GM19099 (cell line): ENCODE data around the gene TRMT61A.
A peak's percentile ranks its signal among the peaks of the same experiment; 100 is the strongest.

Source experiments
- POLR2A ChIP-seq: IDR thresholded peaks from 3 replicates; pipeline ENCODE4 v1.6.1; 2011; ENCODE audit warnings: low read depth; ENCODE audit not compliant: insufficient read length; ENCODE audit errors: extremely low read depth

Gene TRMT61A

DNA sequence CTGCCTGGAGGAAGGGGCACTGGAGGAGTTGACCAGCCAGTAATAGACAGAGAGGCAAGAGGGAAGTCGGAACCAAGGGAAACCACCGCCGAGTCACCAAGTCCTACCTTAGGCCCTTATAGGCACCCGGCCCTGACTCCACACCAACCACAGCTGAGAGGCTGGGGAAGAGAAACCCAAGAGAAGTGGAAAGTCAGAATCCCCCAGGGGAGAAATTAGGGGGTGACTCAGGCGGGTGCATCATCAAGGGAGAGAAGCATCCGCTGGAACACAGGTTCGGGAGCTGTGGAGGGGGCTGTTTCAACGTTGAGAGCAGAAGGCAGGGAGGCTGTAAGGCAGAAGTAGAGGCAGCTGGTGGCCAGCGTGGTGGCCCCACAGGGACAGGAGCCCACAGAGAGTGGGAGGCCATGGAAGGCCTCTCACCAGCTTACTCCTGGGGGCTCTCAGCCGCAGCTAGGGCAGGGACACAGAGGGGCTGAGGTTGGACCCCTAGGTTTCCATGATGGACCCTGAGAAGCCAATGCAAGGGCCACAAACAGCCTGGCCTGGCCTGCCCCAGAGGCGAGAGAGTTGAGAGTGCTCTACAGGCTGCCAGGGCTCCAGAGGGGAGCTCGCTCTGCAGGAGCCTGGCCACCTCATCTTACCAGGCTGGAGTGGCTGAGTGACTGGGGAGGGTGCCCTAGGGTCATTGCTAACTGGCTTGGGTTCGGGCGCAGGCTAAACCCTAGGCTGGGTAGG lies 1.4 kb upstream of the TRMT61A start:
- peak; percentile 32 for TF ChIP-seq POLR2A

DNA sequence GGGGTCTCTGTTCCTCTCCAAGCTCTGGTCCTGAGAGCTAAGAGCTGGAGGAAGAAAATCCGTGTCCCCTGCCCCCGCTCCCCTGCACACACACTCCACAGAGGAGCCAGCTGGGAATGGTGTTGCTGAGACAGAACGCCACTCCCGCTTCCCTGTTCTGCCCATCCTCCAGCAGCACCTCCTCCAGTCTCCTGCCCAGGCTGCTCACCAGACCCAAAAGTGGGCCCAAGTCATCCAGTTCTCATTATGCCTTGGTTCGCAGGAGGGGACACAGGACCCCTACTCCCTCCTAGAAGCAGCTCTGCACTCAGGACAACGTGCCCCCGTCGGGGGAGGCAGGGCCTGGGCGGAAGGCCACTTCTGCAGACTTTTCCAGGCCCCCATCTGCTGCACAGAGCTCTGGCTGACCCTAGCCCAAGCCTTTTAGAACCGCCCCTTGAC lies 830 bp upstream of the TRMT61A start:
- no peak for TF ChIP-seq POLR2A

DNA sequence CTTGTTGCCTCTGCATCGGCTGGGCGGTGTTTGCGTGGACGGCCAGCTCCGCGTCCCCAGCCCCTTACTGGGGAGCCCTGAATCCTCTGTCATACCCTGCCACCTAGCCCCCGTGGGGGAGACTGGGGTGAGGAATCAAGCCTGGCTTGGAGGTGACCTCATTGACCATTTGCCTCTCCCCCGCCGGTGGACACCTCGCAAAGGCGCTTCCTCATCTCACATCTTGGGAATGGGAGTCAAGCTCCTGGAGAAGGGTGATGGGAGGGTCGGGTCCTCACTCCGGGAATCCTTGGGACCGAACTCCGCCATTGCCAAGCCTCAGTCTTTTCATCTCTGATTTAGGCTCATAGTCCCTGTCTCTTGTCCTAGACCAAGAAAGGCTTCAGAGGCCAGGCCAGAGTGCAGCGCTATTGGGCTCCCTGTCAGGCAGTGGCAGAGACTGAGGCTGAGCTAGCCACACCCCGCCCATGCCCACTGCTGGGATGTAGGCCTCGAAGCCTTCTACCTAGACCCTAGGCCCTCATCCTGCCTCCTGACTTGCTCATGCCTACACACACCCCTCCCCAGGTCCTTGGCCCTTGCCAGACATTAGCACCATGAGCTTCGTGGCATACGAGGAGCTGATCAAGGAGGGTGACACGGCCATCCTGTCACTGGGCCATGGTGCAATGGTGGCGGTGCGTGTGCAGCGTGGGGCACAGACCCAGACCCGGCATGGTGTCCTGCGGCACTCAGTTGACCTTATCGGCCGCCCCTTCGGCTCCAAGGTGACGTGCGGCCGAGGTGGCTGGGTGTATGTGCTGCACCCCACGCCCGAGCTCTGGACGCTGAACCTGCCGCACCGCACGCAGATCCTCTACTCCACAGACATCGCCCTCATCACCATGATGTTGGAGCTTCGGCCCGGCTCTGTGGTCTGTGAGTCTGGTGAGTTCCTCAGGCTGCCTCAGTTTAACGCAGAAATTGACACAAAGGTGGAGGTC lies 678 bp downstream of the TRMT61A start:
- no peak for TF ChIP-seq POLR2A

DNA sequence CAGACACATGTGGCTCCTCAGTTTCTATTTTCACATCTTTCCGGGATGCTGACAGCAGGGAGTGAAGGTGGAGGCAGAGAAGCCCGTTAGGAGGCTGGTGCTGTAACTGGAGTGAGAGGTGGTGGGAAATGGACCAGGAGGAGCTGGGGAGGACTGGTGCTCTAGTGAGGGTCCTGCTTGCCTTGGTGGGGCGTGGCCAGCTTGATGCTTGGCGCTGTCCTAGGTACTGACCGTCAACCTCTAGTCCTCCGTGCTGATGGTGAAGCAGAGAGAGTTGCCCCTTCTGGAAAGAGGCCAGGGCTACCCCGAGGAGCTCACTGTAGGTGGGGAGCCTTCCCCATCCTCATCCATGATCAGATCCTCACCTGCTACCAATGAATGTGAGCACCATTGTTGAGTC lies 1.4 kb downstream of the TRMT61A start:
- TF ChIP-seq POLR2A: no peak

DNA sequence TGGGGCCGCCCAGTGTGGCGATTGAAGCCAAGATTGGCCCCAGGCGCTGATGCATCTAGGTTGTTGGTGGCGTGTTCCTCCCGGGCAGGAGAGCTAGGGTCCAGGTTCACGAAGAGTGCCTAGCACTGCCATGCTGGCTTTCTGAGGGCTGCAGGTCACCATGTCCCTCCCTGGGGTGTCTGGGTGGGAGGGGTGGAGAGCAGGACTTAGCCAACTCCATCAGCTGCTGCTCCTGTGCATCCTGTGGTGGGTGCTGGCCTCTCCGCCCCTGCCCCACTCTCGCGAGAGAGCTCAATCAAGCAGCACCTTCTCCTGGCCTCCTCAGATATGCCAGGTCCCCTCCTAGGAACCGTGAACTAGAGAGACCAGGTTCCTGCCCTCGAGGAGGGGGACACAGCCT lies 1.8 kb downstream of the TRMT61A start:
- TF ChIP-seq POLR2A: no peak

DNA sequence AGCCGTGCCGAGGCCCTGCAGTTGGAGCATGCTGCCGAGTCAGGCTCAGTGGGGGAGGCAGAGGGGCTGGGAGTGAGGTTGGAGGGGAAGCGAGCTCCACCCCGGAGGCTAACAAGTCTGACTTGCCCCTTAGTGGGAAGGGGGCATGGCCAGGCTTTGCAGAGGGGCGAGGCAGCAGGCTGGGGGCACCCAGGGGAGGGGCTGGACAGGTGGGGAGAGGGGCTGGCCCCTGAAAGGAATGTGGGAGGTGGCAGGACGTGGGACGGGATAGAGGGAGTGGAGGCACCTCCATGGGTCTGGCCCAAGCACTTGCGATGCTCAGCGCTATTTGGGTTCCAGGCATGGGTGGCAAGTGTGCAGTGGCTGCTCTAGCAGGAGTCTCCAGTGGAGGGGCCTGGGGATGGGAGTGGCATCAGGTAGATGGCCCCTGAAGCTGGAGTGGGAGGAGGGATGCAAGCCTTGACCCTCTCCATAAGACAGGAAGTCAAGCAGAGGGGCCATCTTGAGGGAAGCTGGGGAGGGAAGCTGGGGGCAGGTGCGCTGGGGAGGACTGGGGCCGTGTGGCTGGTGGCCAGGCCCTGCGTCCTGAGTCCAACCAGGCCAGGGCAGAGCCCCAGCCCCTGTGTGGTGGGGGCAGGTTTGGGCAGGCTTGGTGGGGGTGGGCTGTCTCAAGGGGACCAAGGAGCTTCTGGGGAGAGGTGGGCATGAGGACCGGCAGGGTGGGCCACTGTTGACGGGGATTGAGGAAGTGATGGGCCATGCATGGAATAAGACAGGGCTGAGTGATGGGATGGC lies 2.6 kb downstream of the TRMT61A start:
- no peak for TF ChIP-seq POLR2A

DNA sequence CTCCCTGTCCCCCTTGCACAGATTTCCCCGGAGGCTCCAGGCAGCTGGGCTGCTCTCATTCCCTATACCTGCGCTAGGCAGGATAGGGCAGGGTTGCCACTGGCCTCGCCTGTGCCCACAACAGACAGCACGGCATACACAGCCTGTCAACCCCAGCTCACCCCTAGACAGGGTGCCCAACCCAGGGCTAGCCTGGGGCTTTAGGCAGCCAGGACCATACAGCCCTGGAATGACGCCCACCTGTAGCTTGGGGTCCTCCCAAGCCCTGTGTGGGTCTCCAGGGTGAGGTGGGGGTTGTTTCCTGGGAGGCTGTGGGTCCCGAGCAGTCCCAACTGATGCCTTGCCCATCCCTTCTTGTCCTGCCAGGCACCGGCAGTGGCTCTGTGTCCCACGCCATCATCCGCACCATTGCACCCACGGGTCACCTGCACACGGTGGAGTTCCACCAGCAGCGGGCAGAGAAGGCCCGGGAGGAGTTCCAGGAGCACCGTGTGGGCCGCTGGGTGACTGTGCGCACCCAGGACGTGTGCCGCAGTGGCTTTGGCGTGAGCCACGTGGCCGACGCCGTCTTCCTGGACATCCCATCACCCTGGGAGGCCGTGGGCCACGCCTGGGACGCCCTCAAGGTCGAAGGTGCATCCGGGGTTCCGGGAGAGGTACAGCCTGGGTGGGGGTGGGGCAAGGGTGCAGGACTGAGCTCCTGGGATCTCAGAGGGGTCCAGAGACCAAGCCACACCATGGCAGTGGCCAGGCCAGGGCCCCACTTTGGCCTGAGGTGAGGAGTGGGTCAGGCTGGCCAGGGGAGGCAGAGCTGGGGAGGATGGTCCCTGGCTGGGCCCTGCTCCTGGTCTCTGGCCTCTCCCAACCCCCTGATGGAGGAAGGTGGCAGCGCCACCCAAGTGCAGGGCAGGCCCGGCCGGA lies 3.5 kb downstream of the TRMT61A start:
- TF ChIP-seq POLR2A: no peak

DNA sequence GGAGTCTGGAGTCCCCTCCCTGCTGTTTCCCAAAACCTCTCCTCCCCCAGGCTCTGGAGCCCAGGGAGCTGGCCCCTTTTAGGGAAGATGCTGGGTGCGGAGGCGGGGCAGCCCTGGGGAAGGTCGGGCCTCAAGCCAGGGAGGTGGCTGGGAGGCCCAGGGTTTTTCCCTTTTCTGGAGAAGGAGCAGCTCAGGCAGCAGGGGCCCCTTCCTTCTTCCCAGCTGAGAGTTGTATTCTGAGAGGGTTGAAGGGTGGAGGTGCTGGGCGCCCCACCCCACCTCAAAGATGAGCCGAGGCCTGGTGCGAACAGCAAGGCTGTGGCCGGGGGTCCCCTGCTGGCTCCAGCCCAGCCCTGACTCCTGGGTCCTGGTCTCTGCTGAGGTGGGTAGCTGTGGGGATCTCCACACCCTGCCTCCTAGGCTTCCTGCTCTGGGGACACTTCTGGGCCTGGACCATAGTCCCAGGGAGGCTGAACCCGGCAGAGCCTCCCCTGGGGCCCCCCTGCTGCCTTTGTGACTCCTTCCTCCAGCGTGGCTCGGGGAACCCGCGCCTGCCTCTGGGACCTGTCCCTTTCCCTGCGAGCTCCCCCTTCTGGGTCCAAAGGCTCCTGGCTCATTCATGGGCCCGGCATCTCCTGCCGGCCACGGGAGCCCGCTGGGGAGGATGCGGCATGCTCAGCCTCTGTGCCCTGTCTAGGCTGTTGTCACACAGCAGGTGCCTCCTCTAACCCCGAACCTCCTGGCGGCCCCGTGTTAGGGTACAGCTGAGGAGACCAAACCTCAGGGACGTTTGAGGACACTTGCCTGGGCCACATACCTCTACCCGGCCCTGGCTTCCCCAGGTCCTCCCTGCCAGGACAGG lies 4.4 kb downstream of the TRMT61A start:
- no peak for TF ChIP-seq POLR2A

DNA sequence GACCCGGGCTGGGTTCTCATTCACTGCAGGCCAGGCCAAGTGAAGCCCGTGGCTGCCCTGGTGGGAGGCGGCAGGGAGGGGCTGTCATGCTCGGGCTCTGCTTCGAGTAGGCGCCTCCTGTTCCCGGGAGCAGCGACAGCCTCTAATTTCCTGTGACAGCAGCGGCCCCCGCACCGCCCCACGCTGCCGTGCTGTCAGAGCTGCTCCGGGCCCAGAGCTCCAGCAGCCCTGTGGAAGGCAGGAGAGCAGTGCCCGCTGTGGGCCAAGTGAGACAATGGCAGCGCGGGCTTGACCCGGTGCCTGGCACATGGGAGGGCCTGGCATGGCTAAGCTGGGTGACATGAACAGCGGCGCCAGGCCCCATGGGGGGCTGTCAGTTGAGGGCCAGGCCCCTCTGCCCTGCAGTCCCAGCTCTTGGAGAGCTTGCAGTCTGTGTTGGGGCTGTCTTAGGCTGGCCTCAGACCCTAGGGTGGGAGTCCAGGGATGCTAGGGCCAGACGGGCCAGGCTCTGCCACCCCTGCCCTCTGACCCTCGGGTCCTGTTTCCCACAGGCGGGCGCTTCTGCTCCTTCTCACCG lies 5.1 kb downstream of the TRMT61A start:
- TF ChIP-seq POLR2A: no peak

DNA sequence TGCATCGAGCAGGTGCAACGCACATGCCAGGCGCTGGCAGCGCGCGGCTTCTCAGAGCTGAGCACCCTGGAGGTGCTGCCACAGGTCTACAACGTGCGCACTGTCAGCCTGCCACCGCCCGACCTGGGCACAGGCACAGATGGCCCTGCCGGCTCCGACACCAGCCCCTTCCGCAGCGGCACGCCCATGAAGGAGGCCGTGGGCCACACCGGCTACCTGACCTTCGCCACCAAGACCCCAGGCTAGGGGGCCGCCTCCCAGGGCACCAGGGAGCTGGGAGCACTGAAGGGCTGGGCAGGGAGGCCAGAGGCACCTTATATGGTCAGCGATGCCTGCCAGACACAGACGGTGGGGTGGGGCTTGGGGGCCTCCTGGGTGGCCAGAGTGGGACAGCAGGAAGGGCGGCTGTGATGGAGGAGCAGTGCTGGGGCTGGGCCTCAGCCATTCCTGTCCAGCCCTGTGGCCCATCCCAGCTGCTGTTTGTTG lies 5.6 kb downstream of the TRMT61A start:
- TF ChIP-seq POLR2A: no peak

DNA sequence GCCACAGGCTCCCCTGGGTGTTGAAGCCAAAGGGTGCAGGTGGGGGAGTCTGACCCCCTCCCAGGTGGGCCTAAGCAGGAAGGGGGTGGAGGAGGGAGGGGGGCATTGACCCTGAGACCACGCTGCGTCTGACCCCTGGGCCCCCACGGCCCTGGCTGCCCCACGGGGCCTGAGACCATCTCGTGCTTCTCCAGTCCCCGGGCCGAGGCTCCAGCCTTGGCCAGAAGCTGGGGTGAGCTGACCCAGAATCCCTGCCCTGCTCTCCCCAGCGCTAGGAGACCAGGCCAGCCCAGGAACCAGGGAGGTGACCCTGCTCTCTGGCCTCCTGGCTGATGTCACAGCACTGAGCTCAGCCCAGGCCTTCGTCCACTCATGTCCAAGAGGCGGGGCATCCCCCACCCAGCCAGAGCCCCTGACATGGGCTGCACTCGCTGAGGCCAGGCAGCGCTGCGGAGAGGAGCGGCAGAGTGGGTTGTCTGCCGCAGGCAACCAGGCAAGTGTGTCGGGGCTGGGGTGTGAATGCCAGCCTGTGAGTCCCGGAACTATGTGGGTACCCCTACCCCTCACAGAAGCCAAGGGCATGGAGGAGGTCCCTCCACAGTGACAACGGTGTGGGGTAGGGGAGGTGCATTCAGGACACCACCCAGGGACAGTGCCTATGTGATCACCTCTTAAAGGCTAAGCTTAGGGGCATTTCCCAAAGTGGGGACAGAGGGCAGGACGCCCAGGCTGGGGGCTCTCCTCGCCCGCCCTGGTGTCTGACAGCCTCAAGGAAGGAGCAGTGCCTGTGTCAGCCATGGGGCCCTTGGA lies 6.3 kb downstream of the TRMT61A start:
- no peak for TF ChIP-seq POLR2A
